H1 (cell line): Measurements from ENCODE around the gene LRRC28. TPM values are rescaled to one million over a fixed set of nuclear protein-coding genes. Genes with fewer than 3 reads are reported as not detected.

Experiments used
- CTCF ChIA-PET: fragments of 300-600 bp; sonication (Branson Sonifier 250); formaldehyde crosslinking; loops from one replicate; lab custom pipeline; 2021; ENCODE audit not compliant: partially characterized antibody; lab: Charles Lee
- POLR2A ChIA-PET: fragments of 300-600 bp; sonication (Branson Sonifier 250); formaldehyde crosslinking; loops from one replicate; lab custom pipeline; 2021; ENCODE audit warnings: inconsistent platforms; ENCODE audit not compliant: partially characterized antibody; lab: Charles Lee
- DNase-seq, 2 experiments: peaks; one replicate each; pipeline versions ENCODE4 v3.0.0 to v3.0.0-alpha.2; 2010 to 2022; ENCODE audit warnings: low spot score in 2 of 2, low read depth in 1 of 2, mixed read lengths in 1 of 2
- FAIRE-seq: peaks from 2 replicates; lab custom pipeline; 2011; peaks lifted over from hg19 to GRCh38; lab: Jason Lieb, UNC
- H2AFZ ChIP-seq: 2 replicates; pipeline ENCODE4 v1.8.1; 2012; ENCODE audit warnings: low read length, inconsistent platforms
- H2AK5ac ChIP-seq: 2 replicates; pipeline ENCODE4 v1.6.1; 2013; ENCODE audit warnings: low read depth, low read length
- H2BK120ac ChIP-seq: replicated peaks from 2 replicates; pipeline ENCODE3; 2013; ENCODE audit warnings: low read depth, low read length, inconsistent platforms
- H2BK12ac ChIP-seq: 2 replicates; pipeline ENCODE4 v1.6.1; 2013; ENCODE audit warnings: low read depth, low read length
- H2BK15ac ChIP-seq: 2 replicates; pipeline ENCODE4 v1.6.1; 2013; ENCODE audit warnings: low read length
- H2BK20ac ChIP-seq: 2 replicates; pipeline ENCODE4 v1.6.1; 2013; ENCODE audit warnings: low read length
- H2BK5ac ChIP-seq: 2 replicates; pipeline ENCODE4 v1.6.1; 2013; ENCODE audit warnings: low read depth, low read length
- H3K14ac ChIP-seq: 2 replicates; pipeline ENCODE4 v1.6.1; 2013; ENCODE audit warnings: inconsistent platforms; ENCODE audit not compliant: insufficient read length
- H3K18ac ChIP-seq: 2 replicates; pipeline ENCODE4 v1.6.1; 2013; ENCODE audit warnings: low read length; ENCODE audit errors: extremely low read depth
- H3K23ac ChIP-seq: 2 replicates; pipeline ENCODE4 v1.6.1; 2013; ENCODE audit warnings: inconsistent platforms; ENCODE audit not compliant: insufficient read length
- H3K23me2 ChIP-seq: 2 replicates; pipeline ENCODE4 v1.6.1; 2013; ENCODE audit warnings: low read depth, low read length
- H3K27ac ChIP-seq: 2 replicates; pipeline ENCODE4 v1.6.1; 2011; ENCODE audit warnings: low read depth, low read length, inconsistent platforms
- H3K27me3 ChIP-seq, 4 experiments: replicated peaks in 1 of 4; 1 replicate in 1 of 4; 2 replicates in 3 of 4; pipeline versions ENCODE4 v1.6.1 to v1.8.1; 2011 to 2013; ENCODE audit warnings: low read length in 3 of 4, mild to moderate bottlenecking in 3 of 4, inconsistent platforms in 2 of 4, mixed read lengths in 2 of 4, moderate library complexity in 1 of 4; ENCODE audit not compliant: control insufficient read depth in 3 of 4, insufficient read depth in 3 of 4; ENCODE audit errors: extremely low read depth in 1 of 4
- H3K36me3 ChIP-seq, 4 experiments: 2 replicates each; pipeline versions ENCODE4 v1.6.1 to v1.8.1; 2011 to 2013; ENCODE audit warnings: mild to moderate bottlenecking in 4 of 4, low read length in 3 of 4, moderate library complexity in 2 of 4, control low read depth in 1 of 4, inconsistent platforms in 1 of 4; ENCODE audit not compliant: insufficient read depth in 4 of 4, control insufficient read depth in 2 of 4
- H3K4ac ChIP-seq: replicated peaks from 2 replicates; pipeline ENCODE3; 2013; ENCODE audit warnings: low read length, low read depth, mixed read lengths, inconsistent platforms; ENCODE audit not compliant: insufficient read length
- H3K4me1 ChIP-seq, 4 experiments: replicated peaks in 1 of 4; 1 replicate in 1 of 4; 2 replicates in 3 of 4; pipeline versions ENCODE4 v1.6.1 to v1.8.1; 2011 to 2013; ENCODE audit warnings: low read length in 3 of 4, inconsistent platforms in 2 of 4, mixed read lengths in 1 of 4; ENCODE audit not compliant: insufficient read depth in 4 of 4, control insufficient read depth in 3 of 4
- H3K4me2 ChIP-seq, 2 experiments: 2 replicates each; pipeline versions ENCODE4 v1.6.1 to v1.8.1; 2011 to 2013; ENCODE audit warnings: low read depth in 2 of 2, low read length in 2 of 2, control low read depth in 1 of 2, inconsistent platforms in 1 of 2, mild to moderate bottlenecking in 1 of 2; ENCODE audit not compliant: insufficient read depth in 1 of 2
- H3K4me3 ChIP-seq, 4 experiments: fragments of 200-600, 300-600 bp in 1 of 4; sonication (generic), shearing (Covaris generic), sonication (Bioruptor Twin) in 1 of 4; 2 replicates each; pipeline versions ENCODE4 v1.5.1 to v1.8.1; 2011 to 2016; ENCODE audit warnings: low read length in 4 of 4, low read depth in 3 of 4, control low read depth in 2 of 4, inconsistent platforms in 2 of 4, mild to moderate bottlenecking in 2 of 4, mixed read lengths in 1 of 4, moderate library complexity in 1 of 4; ENCODE audit not compliant: insufficient read depth in 2 of 4; ENCODE audit errors: extremely low read depth in 1 of 4
- H3K56ac ChIP-seq: replicated peaks from 2 replicates; pipeline ENCODE3; 2013; ENCODE audit warnings: low read depth, mild to moderate bottlenecking, mixed read lengths, low read length, inconsistent platforms; ENCODE audit not compliant: insufficient read length
- H3K79me1 ChIP-seq: 2 replicates; pipeline ENCODE4 v1.6.1; 2013; ENCODE audit warnings: low read depth, low read length, control low read depth
- H3K79me2 ChIP-seq, 2 experiments: 2 replicates each; pipeline versions ENCODE4 v1.6.1 to v1.8.1; 2012 to 2013; ENCODE audit warnings: low read length in 2 of 2, mild to moderate bottlenecking in 2 of 2, inconsistent platforms in 1 of 2; ENCODE audit not compliant: insufficient read depth in 2 of 2, control insufficient read depth in 1 of 2
- H3K9ac ChIP-seq, 4 experiments: replicated peaks in 1 of 4; 1 replicate in 1 of 4; 2 replicates in 3 of 4; pipeline versions ENCODE4 v1.6.1 to v1.8.1; 2011 to 2013; ENCODE audit warnings: low read depth in 3 of 4, low read length in 3 of 4, control low read depth in 2 of 4, mild to moderate bottlenecking in 2 of 4, moderate library complexity in 2 of 4, inconsistent platforms in 1 of 4; ENCODE audit errors: extremely low read depth in 1 of 4
- H3K9me3 ChIP-seq, 2 experiments: 2 replicates each; pipeline versions ENCODE4 v1.6.1 to v1.8.1; 2012 to 2013; ENCODE audit warnings: mild to moderate bottlenecking in 2 of 2, moderate library complexity in 2 of 2, control low read depth in 1 of 2, inconsistent platforms in 1 of 2, low read depth in 1 of 2, low read length in 1 of 2, mixed read lengths in 1 of 2; ENCODE audit not compliant: insufficient read depth in 2 of 2
- H4K20me1 ChIP-seq, 2 experiments: replicated peaks in 1 of 2; 2 replicates each; pipeline versions ENCODE3 to v1.8.1; 2011 to 2013; ENCODE audit warnings: inconsistent platforms in 2 of 2, low read length in 2 of 2, mild to moderate bottlenecking in 1 of 2; ENCODE audit not compliant: insufficient read depth in 2 of 2, control insufficient read depth in 1 of 2
- H4K5ac ChIP-seq: 2 replicates; pipeline ENCODE4 v1.6.1; 2013; ENCODE audit warnings: low read length, low read depth, mixed read lengths, inconsistent platforms; ENCODE audit not compliant: insufficient read length
- H4K8ac ChIP-seq: 2 replicates; pipeline ENCODE4 v1.8.0; 2013; ENCODE audit warnings: mild to moderate bottlenecking, moderate library complexity, low read length, inconsistent platforms; ENCODE audit not compliant: insufficient read depth; ENCODE audit errors: extremely low read depth
- H4K91ac ChIP-seq: replicated peaks from 2 replicates; pipeline ENCODE3; 2013; ENCODE audit warnings: low read length, mixed read lengths, inconsistent platforms; ENCODE audit not compliant: insufficient read length
- BRCA1 ChIP-seq: IDR thresholded peaks from 2 replicates; pipeline ENCODE4 v1.6.1; 2012; ENCODE audit warnings: low read depth, low read length, improper control_type of control experiment
- CBX8 ChIP-seq: fragments of 300-800, 300-1000 bp; sonication (generic); IDR thresholded peaks from 2 replicates; pipeline ENCODE4 v1.7.1; 2016; ENCODE audit warnings: low read depth, low read length, borderline replicate concordance
- CEBPB ChIP-seq: IDR thresholded peaks from 2 replicates; pipeline ENCODE4 v1.6.1; 2012; ENCODE audit warnings: low read depth, low read length
- CHD1 ChIP-seq: IDR thresholded peaks from 2 replicates; pipeline ENCODE4 v1.6.1; 2012; ENCODE audit warnings: low read depth, low read length, improper control_type of control experiment
- EGR1 ChIP-seq: IDR thresholded peaks from 2 replicates; pipeline ENCODE4 v1.6.1; 2011; ENCODE audit warnings: low read depth, low read length, borderline replicate concordance
- KDM4A ChIP-seq: IDR thresholded peaks from one replicate; pipeline ENCODE4 v1.7.1; 2012; ENCODE audit warnings: low read depth, mild to moderate bottlenecking, moderate library complexity, low read length, inconsistent platforms; ENCODE audit not compliant: severe bottlenecking
- MAFK ChIP-seq: IDR thresholded peaks from 2 replicates; pipeline ENCODE4 v1.6.1; 2012; ENCODE audit warnings: low read depth, mild to moderate bottlenecking, improper control_type of control experiment, low read length
- MAX ChIP-seq: IDR thresholded peaks from 2 replicates; pipeline ENCODE4 v1.6.1; 2012; ENCODE audit warnings: inconsistent platforms
- NRF1 ChIP-seq: IDR thresholded peaks from 2 replicates; pipeline ENCODE4 v1.6.1; 2011; ENCODE audit warnings: mild to moderate bottlenecking, low read depth, low read length, improper control_type of control experiment
- PHF8 ChIP-seq: fragments of 200-600 bp; sonication (generic); conservative IDR thresholded peaks from 2 replicates; pipeline ENCODE4 v1.7.1; 2012; ENCODE audit warnings: low read depth, mild to moderate bottlenecking, inconsistent platforms, low read length, moderate library complexity
- POLR2A ChIP-seq, 2 experiments: IDR thresholded peaks; 1 replicate in 1 of 2; 2 replicates in 1 of 2; pipeline ENCODE4 v1.6.1; 2011; ENCODE audit warnings: low read depth in 2 of 2, low read length in 2 of 2, mild to moderate bottlenecking in 2 of 2; ENCODE audit errors: control extremely low read depth in 1 of 2
- POU5F1 ChIP-seq: IDR thresholded peaks from 2 replicates; pipeline ENCODE4 v1.6.1; 2011; ENCODE audit warnings: low read depth, mild to moderate bottlenecking, low read length, moderate library complexity
- SIRT6 ChIP-seq: IDR thresholded peaks from one replicate; pipeline ENCODE4 v1.7.1; 2012; ENCODE audit warnings: low read length, inconsistent platforms
- SP4 ChIP-seq: IDR thresholded peaks from 2 replicates; pipeline ENCODE4 v1.6.1; 2012; ENCODE audit warnings: low read length, inconsistent platforms
- SRF ChIP-seq: IDR thresholded peaks from 2 replicates; pipeline ENCODE4 v1.6.1; 2011; ENCODE audit warnings: mild to moderate bottlenecking, low read depth, low read length, moderate library complexity
- SUZ12 ChIP-seq: fragments of 200-600 bp; sonication (generic); IDR thresholded peaks from 2 replicates; pipeline ENCODE4 v1.6.1; 2012; ENCODE audit warnings: mild to moderate bottlenecking, inconsistent platforms, low read length, moderate library complexity, mixed read lengths
- TCF12 ChIP-seq: IDR thresholded peaks from 2 replicates; pipeline ENCODE4 v1.6.1; 2011; ENCODE audit warnings: low read depth, mild to moderate bottlenecking, low read length
- WGBS, 2 experiments: shearing (Covaris generic) in 1 of 2; methylation state at CpG; one replicate each; pipeline versions ENCODE4 v1.1.6 to v1.1.7; 2013 to 2015; ENCODE audit warnings: low lambda C conversion rate in 2 of 2, mixed read lengths in 2 of 2, inconsistent platforms in 1 of 2, low coverage in 1 of 2, missing lambda C conversion rate in 1 of 2; ENCODE audit not compliant: insufficient replicate concordance in 2 of 2, insufficient coverage in 1 of 2, insufficient read length in 1 of 2; ENCODE audit errors: extremely low coverage in 1 of 2, missing lambda C conversion rate in 1 of 2; 5-methylcytosine and 5-hydroxymethylcytosine counted together
- polyA plus RNA-seq, 7 experiments: library from polyadenylated mRNA; depleted of rRNA in 3 of 7; stranded (reverse) in 5 of 7; unstranded in 2 of 7; fragments of >200 nt in 5 of 7; fragments of 200-250 nt in 2 of 7; gene quantifications; 1 replicate in 5 of 7; 2 replicates in 1 of 7; 4 replicates in 1 of 7; pipeline versions ENCODE4 v1.2.1 to v1.2.3, GENCODE V29; 2011 to 2013; ENCODE audit warnings: missing spikeins in 2 of 7, mixed read lengths in 2 of 7
- total RNA-seq: library from RNA; stranded (reverse); fragmentation: NEBNext Ultra II Directional; extraction: Animal tissue kit (Norgen Biotek cat#: 25700); gene quantifications from 2 replicates; pipeline ENCODE4 v1.2.1, GENCODE V29; 2021

The LRRC28 gene
- total and polyA plus RNA-seq, 2 of the 8 experiments (the other 6 are each of a cell fraction or from before 2014, with no cell fraction given) = 20.2 to 23.3 TPM

- Histone ChIP-seq H3K9ac (no peak overlapping the region), H3K18ac (no peak overlapping the region), H3K4me1 (peaks cover 0 to 5% (median 2%) of the 10 kb centered on the region in 4 experiments; a peak in 4 of 7 replicates), H3K23ac (no peak overlapping the region), H4K20me1 (no peaks in the 10 kb centered on the region), H3K36me3 (no peaks in the 10 kb centered on the region), H2AK5ac (no peak overlapping the region), H3K9me3 (peaks cover 3 to 6% of the 10 kb centered on the region in 2 experiments; a peak in 2 of 4 replicates), H4K91ac (no peak overlapping the region), H2BK120ac (no peak overlapping the region), H3K14ac (no peak overlapping the region), H3K27me3 (no peaks in the 10 kb centered on the region), H3K27ac (no peak overlapping the region), H3K79me2 (no peaks in the 10 kb centered on the region), H2BK5ac (no peak overlapping the region), H2BK20ac (no peak overlapping the region), H3K56ac (no peak overlapping the region), H4K5ac (no peak overlapping the region), H3K79me1 (no peaks in the 10 kb centered on the region), H3K4ac (no peak overlapping the region), H2BK12ac (no peak overlapping the region), H2BK15ac (no peak overlapping the region), H4K8ac (no peak overlapping the region), H2AFZ (no peak overlapping the region), H3K4me3 (no peak overlapping the region), H3K4me2 (no peak overlapping the region), H3K23me2 (no peaks in the 10 kb centered on the region)
- ChIA-PET POLR2A (no interaction called here), CTCF (interaction anchor here (0.6 to 1.8 kb wide), 3 partner anchors 8 to 114 kb away, joined by 3 to 5 read pairs (median 3); no protein-coding TSS in a partner anchor)
- WGBS, 2 experiments = 92% methylated on average over 4 of the region's 4 CpGs; no CpG with 5 or more reads in 1 of the 2 experiments
- TF ChIP-seq POLR2A (IDR thresholded peaks at IDR 0.05; ENCODE audit: control extremely low read depth in 1 of 2, low read depth in 2 of 2, low read length in 2 of 2) (no peak), EGR1 (no peak), BRCA1 (no peak), TCF12 (no peak), MAFK (no peak), NRF1 (no peak), CEBPB (no peak), CHD1 (no peak), SIRT6 (no peak), POU5F1 (no peak), SUZ12 (no peak), SP4 (no peak), MAX (no peak), CBX8 (no peak), PHF8 (no peak), KDM4A (no peak), SRF (no peak)
- DNase-seq = no peak
- no peak for FAIRE-seq
Measured at GRCh38 chr15:99386391-99386790, 135.1 kb downstream of the LRRC28 start.
